ENCODE measurements around the gene ITIH1.

The ITIH1 gene

DNA sequence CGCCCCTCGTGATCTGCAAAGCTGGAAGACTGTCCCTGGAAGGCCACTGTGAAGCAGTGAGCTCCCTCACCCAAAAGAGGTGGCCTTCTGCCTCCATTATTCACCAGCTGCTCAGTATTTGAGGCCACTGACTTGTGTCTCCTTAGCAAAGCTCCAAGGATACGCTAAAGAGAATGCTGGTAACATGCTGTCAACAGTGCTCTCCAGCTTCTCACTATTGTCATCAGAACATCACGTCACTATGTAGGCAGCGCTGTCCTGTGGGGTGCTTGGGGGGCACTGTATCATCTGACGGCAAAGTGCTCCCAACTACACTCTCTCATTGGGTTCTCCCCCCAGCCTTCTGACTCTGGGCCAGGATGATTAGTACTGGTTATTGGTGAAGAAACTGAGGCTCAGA, 38.8 kb downstream of the ITIH1 start:
- no peak for DNase-seq (ENCODE audit: low read depth)

DNA sequence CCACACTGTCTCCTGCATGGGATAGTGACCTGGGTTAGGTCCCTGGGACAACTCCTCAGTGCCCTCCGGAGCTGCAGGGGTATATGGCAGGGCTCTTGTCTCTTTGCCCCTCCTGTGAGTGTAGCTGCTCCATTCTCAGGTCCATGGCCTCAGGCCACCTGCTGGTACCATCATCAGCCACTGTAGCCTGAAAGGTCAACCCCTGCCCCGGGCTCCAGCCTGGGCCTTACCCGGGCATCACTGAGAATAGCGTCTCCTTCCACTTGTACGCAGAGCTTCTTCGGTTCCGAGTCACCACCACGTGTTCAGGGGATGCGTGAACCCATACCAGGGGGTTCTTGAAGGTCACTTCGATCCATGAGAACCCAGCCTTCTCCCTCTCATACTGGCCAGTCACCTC, 39.3 kb downstream of the ITIH1 start:
- DNase-seq (ENCODE audit: low read depth) = no peak

DNA sequence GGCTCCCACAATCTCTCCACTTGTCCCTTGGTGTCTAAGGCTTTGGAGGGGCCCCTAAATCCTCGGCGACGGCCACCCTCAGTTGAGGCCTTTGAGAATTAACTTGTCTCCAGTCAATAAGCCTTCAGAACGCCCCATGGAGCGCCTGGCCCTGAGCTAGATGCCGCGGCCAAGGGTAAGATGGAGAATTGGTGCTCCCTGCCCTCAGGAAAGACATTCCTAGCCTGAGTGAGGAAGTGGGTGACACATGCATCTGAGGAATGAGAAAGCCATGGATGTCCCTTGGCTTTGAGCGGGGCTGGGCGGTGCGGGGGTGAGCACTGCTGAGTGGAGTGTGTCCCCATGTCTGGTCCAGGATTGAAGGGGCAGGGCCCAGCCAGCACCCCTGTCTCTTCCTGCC, 39.8 kb downstream of the ITIH1 start:
- no peak for DNase-seq (ENCODE audit: low read depth)

DNA sequence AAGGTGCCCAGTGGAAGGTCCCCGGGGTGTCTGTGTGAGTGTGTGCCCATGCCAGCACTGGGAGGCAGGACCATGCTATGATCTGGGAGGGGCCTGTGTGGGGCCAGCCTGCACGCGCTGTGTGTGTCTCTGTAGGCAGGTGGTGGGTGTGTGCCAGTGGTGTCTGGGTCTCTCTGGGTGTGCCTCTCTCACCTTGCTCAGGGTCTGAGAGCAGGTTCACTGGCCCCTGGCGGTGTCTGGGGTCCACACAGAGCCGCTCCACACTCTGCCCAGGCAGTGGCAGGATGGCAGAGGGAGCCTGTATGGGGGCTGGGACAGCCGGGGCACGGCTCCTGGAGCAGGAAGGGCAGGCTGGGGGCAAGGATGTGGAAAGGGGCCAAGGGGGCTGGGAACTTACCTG, 40.5 kb downstream of the ITIH1 start:
- no peak for DNase-seq (ENCODE audit: low read depth)

DNA sequence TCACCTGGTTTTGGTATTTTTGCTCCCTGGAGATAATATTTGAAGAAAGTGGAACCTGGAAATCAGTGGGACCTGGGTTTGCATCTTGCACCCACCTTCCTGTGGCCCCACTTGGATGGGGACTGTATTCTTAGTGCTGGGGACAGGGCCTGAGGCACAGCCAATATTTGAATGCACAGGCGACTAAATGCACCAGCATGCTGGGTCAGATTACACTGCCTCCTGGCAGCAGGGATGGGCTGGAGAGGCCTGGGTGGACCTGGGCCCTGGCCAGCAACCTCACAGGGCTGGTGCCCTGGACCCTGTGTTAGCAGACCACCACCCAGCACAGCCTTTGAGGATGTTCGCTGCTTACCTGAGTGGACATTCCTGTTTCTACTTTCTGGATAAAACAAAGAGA, 42.5 kb downstream of the ITIH1 start:
- no peak for DNase-seq (ENCODE audit: low read depth)

DNA sequence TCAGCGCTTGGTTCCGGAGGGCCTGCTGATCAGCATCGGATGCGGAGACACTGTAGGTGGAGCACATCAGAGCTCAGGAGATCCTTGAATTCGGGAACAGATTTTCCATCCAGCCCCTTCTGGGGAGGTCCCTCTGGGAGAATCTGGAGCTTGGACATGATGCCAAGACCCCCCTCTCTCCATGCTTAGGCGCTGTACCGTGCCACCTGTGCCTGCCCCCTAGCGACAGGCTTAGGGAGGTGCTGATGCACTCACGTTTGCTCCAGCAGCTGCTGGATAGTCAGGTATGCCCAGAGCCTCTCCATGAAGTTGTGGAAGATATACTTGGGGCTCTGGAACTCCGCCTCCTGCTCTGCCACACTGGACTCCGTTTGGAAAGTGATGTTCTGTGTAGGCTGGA, 43.3 kb downstream of the ITIH1 start:
- no peak for DNase-seq (ENCODE audit: low read depth)

DNA sequence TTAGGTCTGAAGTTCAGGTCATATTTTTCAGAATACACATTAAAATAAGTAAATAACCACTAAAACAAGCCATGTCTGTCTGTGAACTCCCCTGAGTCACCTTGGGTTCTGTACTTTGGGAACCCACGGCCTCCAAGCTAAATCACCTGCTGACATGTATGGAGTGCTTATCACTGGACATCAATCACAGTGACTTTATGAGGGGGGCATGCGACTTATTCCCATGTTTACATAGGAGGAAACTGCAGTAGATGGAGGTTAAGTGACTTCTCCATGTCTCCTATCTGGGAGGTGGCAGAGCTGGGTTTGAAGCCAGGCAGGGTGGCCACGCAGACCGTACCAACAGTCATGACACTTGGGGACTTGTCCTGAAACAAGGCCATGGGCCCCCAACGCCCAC, 45.0 kb downstream of the ITIH1 start:
- no peak for DNase-seq (ENCODE audit: low read depth)

DNA sequence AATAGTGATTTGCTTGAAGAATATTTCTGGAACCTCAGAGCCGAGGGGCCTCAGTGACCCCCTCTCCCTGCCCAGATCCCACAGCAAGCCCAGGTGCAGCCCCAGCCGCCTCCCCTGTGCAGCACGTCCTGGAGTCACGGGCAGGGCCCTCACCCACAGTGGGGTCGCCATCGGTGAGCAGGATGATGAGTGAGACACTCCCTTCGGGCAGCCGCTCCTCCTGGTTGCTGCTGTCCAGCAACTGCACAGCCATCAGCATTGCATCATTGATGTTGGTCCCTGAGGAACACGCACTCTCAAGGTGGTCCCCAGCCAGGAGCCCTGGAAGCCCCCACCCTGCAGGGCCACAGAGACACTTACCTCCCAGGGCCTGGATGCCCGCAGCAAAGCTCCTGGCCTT, 46.6 kb downstream of the ITIH1 start:
- no peak for DNase-seq (ENCODE audit: low read depth)

DNA sequence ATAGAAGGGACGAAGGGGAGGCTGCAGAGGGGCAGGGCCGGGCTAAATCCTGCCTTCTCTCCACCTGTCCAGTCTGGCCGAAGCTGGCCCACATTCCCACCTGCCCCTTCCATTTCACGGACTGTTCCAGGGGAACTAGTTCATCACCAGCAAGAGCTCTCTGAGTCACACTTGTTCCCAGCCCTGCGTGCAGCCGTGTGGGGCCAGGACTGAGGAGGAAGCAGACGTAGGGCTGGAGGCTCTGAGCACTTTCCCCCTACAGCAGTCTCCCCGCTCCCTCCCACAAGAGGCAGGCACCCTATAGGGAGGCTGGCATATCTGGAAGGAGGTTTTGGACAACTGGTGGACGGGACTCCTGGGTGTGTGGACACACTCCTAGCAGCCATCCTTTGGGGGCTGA, 50.0 kb downstream of the ITIH1 start:
- no peak for DNase-seq (ENCODE audit: low read depth)

DNA sequence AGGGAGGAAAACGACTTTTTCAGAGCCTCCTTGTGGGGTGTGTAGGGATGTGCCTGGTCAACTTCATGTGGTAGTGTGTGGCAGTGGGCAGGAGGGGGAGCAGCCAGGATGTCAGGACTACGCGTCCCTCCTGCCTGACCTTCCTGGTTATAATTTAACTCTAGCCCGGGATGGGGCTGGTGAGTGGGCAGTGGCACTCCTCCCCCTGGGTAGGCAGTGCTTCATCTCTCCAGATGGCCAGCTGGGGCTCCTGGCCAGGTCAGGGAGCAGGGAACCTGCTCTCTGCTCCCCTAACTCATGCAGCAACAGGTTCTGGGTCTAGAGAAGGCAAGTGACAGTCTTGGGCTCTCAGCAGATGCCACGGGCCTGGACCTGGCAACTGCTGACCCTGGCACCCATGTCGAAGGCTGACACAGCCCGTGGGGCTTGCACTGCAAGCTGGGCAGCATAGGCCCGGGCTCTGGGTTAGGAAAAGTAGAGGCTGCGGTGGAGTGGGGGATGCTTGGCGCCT, 50.5 kb downstream of the ITIH1 start:
- DNase-seq (ENCODE audit: low read depth) = no peak

DNA sequence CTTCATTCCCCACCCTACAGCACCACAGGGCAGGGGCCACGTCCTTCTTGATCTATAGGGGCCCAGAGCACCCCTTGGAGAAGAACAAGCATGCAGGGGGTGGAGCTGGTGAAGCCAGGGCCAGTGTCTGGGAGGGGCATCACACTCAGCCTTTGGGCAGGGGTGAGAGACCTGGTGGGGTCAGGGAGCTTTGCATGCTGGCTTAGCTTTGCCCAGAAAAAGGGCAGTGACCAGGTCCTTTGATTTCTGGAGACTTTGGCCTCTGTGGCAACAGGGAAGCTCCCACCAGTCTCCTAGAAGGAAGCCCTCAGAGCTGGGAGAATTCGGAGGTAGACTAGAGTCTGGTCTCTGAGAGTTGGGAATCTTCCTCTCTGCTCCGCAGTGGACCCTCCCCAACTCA, 52.1 kb downstream of the ITIH1 start:
- no peak for DNase-seq (ENCODE audit: low read depth)

DNA sequence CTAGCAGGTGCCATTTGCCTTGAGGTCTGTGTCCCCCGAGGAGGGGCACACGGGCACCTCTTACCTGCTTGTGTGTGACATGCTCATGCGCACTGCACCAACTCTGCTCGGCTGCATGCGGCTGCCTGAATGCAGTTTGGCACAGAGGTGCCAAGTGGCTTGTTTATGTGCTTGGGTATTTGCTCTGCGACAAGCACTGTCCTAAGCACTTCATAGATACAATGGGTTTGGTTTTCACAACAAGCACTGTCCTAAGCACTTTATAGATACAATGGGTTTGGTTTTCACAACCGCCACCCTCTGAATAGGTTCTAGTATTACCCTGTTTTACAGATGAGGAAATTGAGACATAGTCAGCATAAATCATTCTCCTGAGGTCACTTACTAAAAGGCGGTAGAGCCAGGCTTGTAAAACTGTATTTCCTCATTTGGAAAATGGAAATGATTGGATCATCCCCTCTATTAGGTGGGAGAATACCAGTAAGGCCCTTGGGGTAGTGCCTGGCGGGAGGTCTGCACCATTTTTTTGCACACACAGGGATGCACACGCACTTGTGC, 52.6 kb downstream of the ITIH1 start:
- DNase-seq (ENCODE audit: low read depth) = no peak

DNA sequence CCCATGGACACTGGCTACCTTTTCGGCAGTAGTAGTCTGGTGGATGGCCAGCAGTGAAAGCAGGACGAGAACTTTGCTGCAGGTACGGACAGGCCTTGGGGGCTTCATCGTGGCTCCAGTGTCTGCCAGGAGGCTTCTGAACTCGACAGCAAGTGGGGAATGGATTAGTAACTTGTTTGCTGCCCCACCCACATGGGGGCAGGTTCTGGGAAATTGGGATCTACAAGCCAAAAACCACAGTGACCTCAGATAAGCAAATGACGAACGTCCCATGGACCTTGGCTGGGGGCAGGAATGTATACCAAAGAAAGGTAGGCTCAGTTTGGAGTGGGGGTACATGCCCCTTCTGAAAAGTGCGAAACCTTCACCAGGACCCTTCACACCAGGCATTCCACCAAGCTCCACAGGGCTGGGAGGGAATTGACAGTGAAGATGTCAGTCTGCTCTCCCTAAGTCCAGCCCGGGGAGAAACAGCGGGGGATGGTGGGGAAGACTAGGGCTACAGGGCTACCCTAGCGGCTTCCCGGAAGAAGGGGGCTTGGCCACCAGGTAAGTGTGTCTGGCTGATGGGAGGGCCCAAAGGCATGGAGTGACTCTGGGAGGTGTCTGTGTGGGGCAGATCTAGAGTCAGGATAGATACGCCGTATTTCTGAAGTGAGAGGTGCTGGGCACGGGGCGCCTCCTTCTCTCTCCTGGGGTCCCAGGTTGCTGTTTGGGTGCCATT, 53.3 kb downstream of the ITIH1 start, which contains the start of gene ITIH4:
Gene ITIH4 (minus strand): TSS at position 138 of the 724 bp plus-strand sequence. CDS start 30 bp downstream, at position 108.
- DNase-seq (ENCODE audit: low read depth) = no peak

DNA sequence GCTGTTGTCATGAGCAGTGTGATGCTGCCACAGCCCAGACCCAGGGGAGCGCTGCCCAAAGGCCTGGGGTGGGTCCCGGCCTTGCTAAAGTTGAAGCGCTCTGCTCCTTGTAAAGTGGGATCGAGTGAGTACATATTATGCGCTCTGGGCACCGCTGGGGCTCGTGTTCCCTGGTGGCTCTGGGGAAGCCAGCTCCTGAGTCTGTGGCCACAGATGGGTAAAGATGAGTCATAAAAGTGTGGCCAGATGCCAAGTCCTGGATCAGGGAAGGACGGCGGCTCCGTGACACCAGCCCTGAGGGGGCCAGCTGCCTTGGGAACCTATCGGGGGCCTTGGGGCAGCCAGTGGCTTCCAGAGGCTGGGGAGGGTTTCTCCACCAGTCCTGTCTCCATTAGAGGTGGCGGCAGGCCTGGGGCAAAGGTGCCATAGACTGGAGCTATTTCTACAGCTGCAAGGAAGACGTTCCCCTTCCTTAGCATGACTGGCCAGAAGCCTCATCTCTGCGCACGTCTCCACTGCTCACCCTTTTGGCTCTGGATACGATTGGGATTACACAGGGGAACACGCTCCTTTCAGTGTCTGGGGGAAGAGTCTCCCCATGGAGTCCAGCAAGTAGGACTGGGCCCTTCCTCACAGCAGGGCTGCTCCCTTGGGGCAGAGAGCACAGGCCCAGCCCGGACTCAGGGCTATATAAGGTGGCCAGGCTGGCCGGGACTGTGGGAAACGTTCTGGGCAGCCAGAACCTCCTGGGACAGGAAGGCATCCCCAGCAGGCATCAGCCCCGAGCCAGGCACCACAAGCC, 54.3 kb downstream of the ITIH1 start:
- no peak for DNase-seq (ENCODE audit: low read depth)

DNA sequence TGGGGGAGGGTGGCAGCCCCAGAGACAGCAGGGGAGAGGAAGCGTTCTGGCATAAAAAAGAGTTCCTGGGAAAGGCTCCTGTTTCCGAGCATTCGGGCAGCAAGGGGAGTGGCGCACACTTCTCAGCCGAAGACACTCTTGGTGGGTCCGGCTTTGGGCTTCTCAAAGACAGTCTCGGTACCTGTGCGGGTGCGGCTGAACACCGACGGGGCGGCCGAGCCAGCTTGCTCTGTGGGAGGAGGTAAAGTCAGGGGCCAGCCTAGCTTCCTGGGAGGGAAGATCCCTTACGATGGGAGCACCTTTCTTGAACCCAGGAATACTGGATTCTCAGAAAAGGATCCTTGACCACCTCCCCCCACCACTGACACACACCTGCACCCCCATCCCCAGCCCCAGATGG, 55.8 kb downstream of the ITIH1 start:
- no peak for DNase-seq (ENCODE audit: low read depth)

DNA sequence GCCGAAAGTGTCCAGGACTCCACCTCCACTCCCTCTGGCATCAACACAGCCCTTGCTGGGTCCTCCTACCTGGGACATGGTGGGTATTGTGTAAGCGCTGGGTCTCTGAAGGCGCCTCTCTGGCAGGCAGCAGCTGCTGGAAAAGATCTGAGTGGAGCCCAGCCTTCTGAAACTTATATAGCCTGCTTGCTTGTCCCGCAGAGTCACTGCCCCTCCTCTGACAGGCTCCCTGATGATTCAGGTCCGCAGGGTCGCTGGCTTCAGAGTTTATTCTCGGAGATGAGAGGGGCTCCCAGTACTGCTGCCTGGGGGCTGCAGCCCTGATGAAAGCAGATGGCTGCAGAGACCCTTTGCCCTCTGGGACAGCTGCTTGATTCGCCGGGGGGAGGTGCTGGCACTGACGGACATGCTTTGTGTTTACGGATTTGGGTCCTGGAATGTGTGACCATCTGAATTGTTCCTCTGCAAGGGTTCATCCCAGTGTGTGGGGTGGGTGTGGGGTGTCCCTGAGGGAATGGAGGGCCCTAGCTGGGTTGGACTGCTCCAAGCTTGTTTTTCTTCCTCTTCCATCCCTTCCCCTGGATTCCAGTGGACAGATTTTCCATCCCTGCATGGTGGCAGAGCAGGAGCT, 57.6 kb downstream of the ITIH1 start, which contains the start of gene MUSTN1:
Gene MUSTN1 (minus strand): TSS at position 149 of the 631 bp plus-strand sequence. CDS start 71 bp downstream, at position 78.
- DNase-seq (ENCODE audit: low read depth) = no peak

DNA sequence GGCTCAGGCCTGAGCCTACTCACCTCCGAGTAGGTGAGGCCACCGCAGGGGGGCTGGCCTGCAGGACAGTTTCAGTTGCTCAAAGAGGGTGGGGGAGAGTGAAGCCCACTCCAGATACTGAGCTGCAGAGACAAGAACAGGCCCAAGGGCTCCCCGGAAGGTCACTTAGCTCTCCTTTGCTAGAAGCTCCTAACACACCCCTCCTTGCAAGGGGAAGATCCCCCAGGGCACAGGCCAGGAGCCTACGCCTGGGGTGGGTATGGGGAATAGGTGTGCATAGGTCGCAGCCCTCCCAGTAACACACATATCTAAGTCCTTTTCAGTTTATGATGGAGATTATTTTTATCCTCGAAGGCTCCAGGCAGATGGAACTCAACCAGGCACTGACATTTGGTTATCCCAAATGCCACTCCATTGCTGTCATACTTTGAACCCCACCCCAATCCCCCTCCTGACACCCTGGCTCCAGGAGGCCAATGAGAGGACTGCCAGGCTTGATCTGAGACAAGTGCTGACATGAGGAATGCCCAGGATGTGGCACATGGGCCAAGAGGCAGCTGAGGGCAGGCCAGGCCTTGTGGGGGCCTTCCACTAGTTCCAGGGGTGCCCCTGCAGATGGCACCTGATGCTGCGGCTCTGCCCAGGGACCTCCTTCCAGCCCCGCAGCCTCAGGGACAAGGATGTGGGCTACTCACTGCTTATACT, 58.5 kb downstream of the ITIH1 start:
- no peak for DNase-seq (ENCODE audit: low read depth)

DNA sequence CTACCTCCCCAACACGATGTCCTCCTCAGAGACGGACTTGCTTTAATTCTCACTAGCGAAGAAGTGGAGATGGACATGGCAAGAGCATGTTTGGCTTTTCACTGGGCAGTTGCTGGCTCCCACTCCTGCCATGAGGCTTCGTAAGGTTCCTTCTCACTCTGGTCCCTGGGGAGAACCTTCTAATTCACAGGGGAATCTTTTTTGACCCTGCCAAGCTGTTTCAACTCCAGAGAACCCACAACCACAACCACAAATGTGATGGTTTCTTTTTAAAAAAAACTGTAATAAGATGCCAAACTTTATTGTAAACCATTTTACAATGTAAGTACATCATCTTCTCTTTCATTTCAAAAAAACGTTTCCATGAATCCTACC, 59.1 kb downstream of the ITIH1 start:
- DNase-seq (ENCODE audit: low read depth) = no peak

DNA sequence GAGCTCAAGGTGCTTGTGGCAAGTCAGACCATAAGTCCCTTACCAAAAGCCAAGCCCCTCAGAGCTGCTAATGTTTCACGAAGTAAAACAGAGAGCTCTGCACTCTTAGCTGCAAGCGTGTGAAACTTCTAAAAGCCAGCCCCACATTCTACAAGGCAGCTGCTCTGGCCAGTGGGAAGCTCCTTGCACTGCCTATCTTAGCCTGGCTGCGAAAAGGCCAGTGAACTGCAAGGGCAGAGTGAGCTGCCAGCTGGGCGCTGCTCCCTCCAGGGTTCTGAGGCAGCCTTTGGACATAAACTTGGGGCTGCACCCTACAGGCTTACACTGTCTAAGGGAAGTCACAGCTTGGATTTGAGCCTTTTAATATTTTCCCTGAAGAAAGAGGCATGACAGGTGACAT, 59.6 kb downstream of the ITIH1 start:
- no peak for DNase-seq (ENCODE audit: low read depth)

DNA sequence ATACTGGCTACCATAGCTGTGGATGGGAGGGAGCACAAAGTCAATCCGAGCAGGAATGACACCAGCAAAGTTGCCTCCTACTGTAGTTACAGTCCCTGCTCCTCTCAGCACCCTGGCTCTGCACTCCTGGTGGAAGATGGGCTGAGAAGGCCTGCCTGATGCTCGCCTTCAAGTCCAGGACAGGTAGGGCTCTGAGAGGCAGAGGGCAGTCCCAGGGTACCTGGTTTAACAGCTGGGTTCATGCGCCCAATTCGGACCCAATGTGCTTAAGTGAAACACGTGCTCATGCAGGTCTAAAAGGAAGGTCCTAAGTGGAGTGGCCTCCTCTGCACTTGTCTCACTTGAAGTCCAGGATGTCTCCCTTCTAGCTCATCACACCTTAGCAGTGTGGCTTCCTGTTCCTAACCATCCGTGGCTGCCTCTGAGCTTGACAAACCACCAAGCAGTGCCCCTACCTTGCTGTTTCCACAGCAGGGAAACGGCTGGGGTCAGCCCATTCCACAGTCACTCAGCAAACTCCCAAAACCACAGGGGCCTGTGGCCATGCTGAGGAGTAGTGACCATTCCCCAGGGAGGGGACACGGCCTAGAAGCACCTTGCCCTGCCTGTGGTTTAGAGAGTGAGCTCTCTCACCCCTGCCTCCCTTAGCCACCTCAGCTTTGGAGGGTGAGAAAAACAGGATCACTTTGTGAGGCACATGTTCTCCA, 61.3 kb downstream of the ITIH1 start:
- no peak for DNase-seq (ENCODE audit: low read depth)

DNA sequence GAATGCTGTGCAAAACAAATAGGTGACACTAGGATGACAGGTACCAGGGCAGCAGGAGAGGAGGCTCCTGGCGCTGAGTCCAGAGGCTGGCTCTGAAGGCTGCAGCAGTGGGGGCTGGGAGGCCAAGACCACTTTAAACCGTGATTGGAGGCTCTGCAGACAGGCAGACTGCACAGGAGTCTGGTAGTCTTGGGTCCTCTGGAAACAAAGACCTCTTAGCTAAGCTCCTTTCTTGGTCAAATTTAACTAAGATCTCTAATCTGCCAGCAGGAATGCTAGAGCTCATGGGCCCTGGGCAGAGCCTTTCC, 61.8 kb downstream of the ITIH1 start:
- no peak for DNase-seq (ENCODE audit: low read depth)
